HG03575 (cell line): ENCODE data around the gene FAM32A.

Experiments
- ATAC-seq: cut with Tn5 transposase; IDR thresholded peaks from one replicate; pipeline ENCODE4 v1.9.1; 2021; ENCODE audit not compliant: unreplicated experiment, insufficient number of reproducible peaks, low FRiP score; ENCODE audit errors: extremely low read depth

FAM32A gene

DNA sequence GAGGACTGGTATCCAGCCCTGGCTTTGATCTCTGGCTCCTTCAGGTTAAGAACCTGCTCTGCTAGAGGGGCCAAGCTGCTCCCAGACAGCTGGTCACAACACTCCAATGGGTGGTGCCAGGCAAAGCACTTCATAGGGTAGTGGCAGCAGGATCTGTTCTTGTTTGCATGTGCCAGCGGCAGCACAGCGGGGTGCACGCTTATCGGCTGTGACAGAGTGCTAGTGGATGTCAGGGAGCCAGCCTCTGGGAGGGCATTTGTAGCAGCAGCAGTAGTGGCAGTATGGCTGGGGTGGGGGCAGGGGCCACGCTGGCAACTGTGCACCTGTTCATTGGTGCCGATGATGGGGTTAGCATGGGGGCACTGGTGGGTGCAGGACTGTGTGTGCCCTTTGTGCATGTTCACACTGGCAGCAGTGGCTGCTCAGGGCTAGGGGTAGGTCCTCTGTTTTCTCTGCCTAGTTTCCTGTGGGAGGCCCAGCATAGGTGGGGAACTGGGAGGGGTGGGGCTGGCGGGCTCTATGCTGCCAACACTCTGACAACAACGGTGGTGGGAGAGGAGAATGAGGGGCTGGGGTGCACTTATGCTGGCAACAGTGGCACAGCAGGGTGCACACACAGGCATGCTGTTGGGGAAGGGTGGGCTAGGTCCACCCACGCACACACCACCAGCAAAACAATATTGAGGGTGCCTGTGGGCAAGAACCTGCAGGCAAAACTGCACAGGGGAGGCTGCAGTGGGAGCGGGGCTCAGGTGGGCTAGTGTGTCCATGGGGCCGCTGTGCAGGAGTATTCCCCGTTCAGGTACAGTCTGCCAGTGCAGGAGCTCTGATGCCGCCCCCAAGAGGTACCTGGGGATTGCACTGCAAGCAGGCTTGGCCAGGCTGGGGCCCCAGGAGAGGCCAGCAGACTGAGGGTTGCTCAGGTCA is 31.8 kb downstream of the FAM32A start:
- no peak for ATAC-seq

DNA sequence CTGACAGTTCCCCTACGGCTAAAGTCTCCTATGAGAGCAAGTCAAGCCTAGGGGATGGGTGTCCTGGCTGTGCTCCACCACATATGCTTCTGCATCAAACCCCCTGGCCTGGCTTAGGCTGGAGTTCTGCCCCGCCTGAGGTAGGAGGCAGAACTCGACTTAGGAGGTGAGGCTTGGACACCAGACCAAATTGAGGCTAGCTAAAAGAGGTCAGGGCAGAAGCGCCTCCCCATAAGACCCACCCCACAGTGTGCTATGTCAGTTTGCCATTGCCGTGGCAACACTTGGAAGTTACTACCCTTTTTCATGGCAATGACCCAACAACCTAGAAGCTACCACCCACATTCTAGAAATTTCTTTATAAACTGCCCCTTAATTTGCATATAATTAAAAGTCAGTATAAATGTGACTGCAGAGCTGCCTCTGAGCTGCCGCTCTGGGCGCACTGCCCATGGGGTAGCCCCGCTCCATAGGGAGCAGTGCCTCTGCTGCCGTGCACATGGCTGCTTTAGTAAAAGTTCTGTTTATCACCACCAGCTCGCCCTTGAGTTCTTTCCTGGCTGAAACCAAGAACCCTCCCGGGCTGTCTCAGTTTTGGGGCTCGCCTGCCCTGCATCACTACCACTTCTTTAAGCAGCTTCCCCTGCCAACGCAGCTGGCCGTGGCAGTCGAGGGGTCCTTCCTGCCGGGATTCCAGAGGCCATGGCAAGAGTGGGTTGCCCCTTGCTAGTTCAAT is 32.7 kb downstream of the FAM32A start:
- no peak for ATAC-seq

DNA sequence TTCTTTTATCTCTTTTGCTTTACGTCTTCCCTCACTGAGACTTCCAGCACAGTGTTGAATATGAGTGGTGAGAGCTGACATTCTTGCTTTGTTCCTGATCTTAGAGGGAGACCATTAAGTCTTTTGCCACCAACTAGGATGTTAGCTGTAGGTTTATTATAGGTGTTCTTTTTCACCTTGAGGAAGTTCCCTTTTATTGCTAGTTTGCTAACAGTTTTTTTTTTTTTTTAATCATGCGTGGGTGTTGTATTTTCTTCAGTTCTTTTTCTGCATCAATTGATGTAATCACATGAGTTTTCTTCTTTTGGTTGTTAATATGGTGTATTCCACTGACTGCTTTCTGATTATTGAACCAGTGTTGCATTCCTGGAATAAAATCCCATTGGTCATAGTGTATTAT is 33.6 kb downstream of the FAM32A start:
- no peak for ATAC-seq

DNA sequence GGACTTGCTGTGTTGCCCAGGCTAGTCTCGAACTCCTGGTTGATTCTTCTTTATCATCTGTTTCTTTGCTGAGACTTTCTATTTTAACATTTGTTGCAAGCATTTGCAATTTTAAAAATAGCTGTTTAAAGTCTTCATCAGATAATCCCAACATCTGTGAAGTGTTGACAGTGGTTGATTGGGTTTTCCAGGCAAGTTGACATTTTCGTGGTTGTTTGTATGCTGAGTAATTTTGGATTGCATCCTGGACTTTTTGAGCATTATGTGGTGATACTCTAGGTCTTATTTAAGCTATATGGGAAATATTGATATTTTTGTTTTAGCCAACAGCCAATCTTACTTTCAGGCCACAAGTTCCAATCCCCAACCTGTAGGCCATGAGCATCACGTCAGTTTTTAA is 37.6 kb downstream of the FAM32A start:
- ATAC-seq, result no peak

DNA sequence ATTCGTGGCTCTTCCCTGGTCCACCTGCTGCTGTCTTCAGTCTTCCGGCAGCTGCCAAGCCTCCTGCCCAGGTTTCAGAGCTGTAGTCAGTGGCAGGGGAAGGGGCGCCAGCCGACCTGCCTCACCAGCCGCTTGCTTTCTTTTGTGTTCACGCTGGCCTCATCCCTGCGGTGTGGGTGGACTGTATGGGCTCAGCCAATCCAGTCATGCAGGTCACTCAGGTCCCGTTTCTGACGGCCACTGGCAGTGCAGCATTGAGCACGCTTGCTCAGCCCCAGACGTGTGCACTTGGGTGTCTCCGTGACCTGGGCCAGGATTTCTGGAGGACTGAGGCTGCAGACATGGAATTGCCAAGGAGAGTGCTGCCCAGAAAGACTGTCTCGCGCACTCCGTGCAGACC is 38.5 kb downstream of the FAM32A start:
- no peak for ATAC-seq

DNA sequence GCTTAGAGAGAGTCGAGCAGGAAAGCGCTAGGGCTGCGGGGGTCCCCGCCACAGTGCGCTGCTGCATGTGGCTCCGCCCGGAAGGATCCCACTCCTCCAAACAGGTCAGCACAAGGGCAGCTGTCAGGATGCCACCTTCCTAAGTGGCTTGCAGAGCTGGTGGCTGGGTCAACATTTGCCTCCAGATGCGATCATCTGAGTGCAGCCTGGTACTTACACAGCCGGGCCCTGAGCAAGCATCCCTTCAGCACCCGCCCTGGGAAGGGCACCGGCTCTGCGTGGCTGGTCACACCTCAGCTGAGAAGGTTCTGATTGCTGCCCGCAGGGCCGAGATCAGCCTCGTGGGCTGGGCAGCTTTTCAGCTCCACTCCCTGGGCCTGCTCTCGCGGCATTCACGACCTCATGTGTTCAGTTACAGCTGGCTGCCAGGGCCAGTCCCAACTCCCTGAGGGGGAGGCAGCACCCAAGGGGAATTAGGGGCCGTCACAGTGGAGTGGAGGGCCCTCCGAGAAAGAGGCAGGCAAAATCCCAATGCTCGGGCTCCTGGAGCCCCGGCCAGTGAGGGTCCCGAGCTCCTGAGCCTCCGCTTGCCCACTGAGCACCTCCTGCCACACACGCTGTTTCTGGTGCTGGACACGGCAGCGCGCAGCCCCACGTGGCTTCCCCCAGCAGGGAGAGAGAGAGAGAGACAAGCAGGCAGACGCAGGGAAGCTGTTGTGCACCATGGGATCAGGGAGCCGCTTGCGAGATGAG is 39.3 kb downstream of the FAM32A start:
- ATAC-seq, result no peak

DNA sequence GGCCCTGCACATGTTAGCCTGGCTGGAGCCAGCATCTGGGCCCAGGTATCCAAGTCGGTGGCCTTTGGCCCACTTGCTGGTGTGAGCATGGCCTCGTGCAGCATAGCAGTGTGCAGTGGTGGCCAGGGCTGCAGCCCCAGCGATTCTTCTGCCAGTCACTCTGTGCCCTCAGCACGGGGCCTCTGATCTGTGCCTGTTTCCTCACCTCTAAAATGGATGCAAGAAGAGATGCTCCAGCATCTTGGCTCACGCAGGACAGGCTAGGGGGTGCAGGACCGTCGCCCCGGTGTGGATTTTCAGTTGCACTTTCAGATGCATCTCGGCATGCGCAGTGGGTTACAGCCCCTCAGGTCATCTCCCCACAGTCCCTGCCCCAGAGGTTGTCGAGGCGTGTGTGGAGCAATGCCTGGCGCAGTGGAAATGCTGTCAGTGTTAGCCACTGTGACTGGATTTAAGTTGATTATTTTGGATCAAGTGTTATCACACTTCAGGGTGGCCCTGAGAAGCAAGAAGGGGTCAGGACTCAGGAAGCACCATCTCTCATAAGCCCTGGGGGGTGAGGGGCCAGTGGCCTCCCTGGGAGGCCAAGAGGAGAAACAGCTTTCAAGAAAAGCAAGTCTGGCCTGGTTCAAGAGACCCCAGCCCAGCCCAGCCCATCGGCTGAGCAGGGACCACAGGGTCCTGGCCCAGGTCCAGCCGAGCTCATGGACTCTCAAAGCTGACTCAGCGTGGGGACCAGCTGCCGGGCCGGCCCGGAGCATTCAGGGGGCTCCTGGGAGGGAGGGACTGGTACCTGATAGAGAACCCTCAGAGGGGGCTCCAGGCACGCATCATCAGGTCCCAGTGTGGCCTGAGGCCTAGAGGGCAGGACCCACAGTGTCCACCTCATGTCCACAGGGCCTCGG is 40.3 kb downstream of the FAM32A start:
- no peak for ATAC-seq

DNA sequence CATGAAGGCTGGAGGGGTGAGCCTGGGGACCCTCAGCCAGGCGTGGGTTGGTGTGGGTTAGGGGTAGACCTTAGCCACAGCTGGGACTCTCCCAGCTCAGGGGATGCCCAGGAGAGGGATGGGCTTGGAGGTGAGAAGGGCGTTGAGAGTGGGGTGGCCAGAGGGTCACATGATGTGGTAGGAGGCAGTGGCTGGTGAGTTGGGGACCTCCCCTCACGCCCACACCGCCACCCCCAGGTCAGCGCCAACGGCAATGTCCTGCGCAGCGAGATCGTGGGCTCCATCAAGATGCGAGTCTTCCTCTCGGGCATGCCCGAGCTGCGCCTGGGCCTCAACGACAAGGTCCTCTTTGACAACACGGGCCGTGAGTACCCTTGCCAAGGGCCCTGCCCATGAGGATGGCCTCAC is 41.0 kb downstream of the FAM32A start:
- no peak for ATAC-seq

DNA sequence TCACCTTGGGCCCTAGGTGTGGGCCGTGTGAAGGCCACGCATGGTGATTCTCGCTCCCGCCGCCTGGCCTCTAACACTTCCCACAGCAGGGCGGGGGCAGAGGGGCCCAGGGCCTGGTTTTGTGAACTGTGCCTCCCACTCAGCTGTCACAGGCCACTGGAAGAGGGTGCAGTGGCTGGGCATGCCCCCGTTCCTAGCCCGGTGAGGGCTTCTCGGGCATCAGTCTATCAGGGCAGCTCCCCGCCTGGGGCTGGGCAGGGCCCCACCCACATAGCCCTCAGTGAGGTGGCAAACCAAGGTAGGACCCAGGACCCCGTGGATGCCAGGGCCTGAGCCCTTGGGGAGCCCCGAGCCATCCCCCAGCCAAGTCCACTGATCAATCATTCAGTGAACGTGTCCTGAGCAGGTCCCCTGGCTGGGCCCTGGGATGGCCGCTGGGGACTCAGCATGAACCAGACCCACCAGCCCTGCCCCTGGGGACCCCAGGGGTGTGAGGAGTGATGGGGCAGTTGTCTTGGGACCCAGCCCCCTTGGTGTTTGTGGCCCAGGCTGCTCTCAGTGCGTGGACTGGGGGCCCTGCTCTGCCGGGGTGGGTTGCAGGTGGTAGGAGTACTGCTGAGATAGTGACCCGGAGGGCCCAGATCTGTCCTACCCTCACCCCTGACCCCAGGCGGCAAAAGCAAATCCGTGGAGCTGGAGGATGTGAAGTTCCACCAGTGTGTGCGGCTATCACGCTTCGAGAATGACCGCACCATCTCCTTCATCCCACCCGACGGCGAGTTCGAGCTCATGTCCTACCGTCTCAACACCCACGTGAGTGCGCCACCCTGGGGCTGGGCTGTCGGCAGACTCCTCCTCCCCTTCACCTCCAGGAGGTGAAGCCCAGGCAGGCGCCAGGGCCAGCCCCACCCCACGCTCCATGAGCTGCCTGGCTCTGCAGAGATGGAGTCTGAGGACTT is 41.9 kb downstream of the FAM32A start:
- ATAC-seq, result no peak

DNA sequence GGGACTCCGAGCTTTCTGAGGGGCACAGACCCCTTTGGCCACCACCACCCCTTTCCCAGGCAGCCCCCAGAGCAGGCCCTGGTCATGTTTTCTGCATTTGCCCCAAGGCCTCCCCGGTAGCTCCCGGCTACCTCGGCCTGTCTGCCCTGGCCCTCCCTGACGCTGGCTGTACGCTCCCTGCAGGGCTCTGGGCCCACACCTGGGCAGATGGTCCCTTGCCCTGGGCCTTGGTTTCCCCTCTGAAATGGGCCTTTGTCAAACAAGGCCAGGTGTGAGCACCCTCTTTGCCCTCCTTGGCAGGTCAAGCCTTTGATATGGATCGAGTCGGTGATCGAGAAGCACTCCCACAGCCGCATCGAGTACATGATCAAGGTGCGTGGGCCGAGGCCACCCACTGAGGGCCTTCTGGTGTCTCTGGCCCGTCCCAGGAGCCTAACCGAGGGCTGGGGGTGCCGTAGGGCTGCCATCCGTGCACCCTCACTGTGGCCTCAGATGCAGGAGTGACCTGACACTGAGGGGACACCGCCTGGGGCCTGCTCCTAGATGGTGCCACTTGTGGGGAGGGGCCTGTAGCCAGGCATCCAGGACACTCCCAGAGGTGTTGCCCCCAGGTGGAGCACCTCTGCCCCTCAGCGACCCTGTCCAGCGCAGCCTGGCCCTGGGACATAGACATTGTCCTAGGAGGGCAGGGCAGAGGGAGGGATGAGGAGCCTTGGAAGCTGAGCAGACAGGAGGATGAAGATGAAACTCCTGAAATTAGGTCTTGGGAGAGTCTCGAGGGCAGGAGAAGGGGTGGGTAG is 42.8 kb downstream of the FAM32A start:
- no peak for ATAC-seq

DNA sequence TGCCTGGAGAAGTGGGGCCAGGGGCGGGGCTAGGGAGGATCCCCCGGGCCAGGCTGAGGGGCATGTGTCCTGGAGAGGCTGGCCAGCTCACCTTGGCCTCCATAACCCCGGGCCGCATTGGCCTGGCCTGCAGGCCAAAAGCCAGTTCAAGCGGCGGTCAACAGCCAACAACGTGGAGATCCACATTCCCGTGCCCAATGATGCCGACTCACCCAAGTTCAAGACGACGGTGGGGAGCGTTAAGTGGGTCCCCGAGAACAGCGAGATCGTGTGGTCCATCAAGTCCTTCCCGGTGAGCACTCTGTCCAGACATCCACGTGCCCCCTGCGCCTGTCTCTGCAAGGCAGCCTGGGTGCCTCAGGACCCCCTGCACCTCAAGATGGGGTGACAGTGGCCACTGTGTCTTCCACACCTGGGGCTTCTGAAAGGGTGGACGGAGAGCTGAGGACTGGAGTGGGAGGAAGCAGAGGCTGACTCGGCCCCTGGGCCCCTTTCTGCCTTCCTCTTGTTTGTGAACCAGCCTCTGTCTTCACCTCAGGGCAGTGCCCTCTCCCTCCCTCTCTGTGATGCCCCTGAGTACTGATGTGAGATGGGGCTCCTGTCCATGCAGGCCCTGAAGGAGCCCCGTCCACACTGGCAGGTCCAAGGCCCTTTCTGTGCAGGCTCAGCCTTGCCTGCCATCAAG is 43.6 kb downstream of the FAM32A start:
- ATAC-seq, result no peak

DNA sequence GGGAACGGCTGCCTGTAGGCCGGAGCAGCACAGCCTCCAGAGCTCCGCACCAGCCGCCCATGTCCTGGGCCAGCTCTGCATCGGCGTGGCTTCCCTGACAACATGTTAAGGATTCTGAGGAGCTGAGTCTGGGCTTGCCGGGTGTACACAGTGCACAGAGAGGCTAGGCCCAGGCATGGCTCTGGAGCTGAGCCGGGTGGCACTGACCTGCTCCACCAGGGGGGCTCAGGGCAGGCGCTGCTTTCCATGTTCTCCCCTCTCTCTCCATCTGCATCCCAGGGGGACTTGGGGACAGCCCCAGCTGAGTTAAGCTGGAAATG is 44.1 kb downstream of the FAM32A start:
- ATAC-seq, result no peak

DNA sequence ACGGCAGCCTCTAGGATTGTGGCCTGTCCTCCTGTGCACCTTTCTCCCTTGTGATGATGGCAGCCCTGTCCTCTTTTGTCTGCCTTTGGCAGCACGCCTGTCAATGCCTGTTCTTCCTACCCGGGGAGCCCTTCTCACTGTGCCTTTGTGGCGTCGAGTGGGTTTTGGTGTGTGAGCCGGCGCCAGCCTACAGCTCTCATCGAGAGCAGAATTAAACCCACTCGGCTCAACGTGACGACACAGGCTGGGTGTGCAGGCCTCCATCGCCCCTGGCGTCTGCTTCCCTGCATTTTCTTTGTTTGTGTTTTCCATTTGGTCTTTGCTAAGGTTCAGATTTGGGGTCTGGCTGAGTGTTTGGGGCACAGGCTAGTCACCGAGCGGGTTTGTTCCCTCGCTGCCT is 46.9 kb downstream of the FAM32A start:
- no peak for ATAC-seq

DNA sequence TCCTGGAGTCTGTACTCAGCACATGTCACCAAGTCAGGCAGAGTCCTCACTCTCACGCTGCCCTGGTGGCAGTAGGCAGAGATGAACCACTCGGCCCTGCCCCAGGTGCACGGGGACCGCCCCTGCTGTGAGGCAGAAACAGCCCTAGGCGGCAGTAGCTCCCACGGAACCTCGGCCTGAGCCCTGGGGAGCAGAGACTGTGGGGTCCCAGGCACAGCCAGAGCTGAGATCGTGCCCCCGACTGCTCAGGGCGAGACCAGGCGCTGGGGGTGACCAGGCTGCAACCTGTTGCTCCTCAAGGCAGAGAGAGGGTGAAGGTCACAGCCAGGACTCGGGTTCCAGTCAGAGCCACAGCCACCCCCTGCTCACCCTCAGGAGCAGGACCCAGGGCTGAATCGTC is 47.4 kb downstream of the FAM32A start:
- ATAC-seq, result no peak

DNA sequence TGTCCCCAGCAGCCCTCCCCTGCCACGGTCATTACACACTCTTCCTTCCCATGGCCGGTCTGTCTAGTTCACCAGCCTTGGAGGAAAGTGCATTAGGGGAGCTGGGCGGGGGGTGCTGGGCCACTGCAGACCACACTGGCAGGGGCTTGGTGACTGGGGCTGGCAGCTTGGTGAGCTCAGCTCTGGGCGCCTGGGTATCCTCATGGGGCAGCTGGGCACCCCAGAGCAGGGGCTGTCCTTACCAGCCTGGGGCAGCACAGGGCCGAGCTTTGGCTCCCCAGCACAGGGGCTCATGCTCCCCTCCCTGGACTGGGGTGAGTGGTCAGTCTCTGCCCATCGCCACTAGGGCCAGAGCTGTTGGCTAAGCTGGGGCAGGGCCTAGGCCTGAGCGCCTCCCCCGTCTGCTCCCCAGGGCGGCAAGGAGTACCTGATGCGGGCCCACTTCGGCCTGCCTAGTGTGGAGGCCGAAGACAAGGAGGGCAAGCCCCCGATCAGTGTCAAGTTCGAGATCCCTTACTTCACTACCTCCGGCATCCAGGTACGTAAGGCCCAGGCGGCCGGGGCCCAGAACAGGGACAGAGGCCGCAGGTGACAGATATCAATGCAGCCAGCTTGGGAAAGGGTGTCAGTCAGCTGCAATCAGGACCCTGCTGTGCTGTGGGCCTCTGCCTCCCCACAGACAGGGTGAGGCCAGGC is 48.0 kb downstream of the FAM32A start:
- no peak for ATAC-seq
